Common myeloid progenitor, CD34-positive (primary cell): Measurements from ENCODE around the gene OTUD7B.

Experiments
- CTCF ChIA-PET: fragments of 350-600 bp; sonication (Branson Sonifier 250); formaldehyde crosslinking; loops from one replicate; lab custom pipeline; 2021; ENCODE audit warnings: antibody characterized with exemption; lab: Charles Lee
- POLR2A ChIA-PET: fragments of 350-600 bp; sonication (Branson Sonifier 250); formaldehyde crosslinking; loops from one replicate; lab custom pipeline; 2021; ENCODE audit warnings: antibody characterized with exemption; lab: Charles Lee
- DNase-seq, 3 donors: peaks; one replicate each; pipeline versions ENCODE4 v3.0.0 to v3.0.0-alpha.2; 2013
- H3K27ac ChIP-seq, 2 experiments: 1 replicate in 1 of 2; 2 replicates in 1 of 2; pipeline ENCODE4 v1.7.0; 2013; ENCODE audit warnings: inconsistent platforms in 2 of 2, low read length in 2 of 2, mild to moderate bottlenecking in 2 of 2, low read depth in 1 of 2, moderate library complexity in 1 of 2; ENCODE audit not compliant: severe bottlenecking in 2 of 2, insufficient read depth in 1 of 2, poor library complexity in 1 of 2
- H3K27me3 ChIP-seq, 5 experiments: replicated peaks in 2 of 5; 1 replicate in 3 of 5; 2 replicates in 2 of 5; pipeline versions ENCODE4 v1.6.1 to v1.7.0; 2013; ENCODE audit warnings: low read length in 4 of 5, mild to moderate bottlenecking in 2 of 5, moderate library complexity in 2 of 5, inconsistent platforms in 1 of 5; ENCODE audit not compliant: insufficient read depth in 5 of 5, control insufficient read depth in 4 of 5
- H3K36me3 ChIP-seq, 4 experiments: 1 replicate in 2 of 4; 2 replicates in 2 of 4; pipeline versions ENCODE4 v1.6.1 to v1.7.0; 2013; ENCODE audit warnings: low read length in 3 of 4, control low read depth in 1 of 4, mild to moderate bottlenecking in 1 of 4; ENCODE audit not compliant: control insufficient read depth in 4 of 4, insufficient read depth in 4 of 4
- H3K4me1 ChIP-seq, 4 experiments: 1 replicate in 3 of 4; 2 replicates in 1 of 4; pipeline versions ENCODE4 v1.6.1 to v1.7.1; 2013; ENCODE audit warnings: low read length in 3 of 4, mild to moderate bottlenecking in 3 of 4, control low read depth in 1 of 4, inconsistent platforms in 1 of 4, moderate library complexity in 1 of 4; ENCODE audit not compliant: control insufficient read depth in 4 of 4, insufficient read depth in 4 of 4; ENCODE audit errors: control extremely low read depth in 1 of 4
- H3K4me3 ChIP-seq, 7 experiments: 1 replicate in 4 of 7; 2 replicates in 3 of 7; pipeline versions ENCODE4 v1.5.1 to v1.7.0; 2013; ENCODE audit warnings: mild to moderate bottlenecking in 7 of 7, low read length in 6 of 7, moderate library complexity in 6 of 7, inconsistent platforms in 2 of 7, low read depth in 2 of 7, control low read depth in 1 of 7; ENCODE audit not compliant: insufficient read depth in 4 of 7, control insufficient read depth in 1 of 7; ENCODE audit errors: extremely low read depth in 1 of 7
- H3K9me3 ChIP-seq, 5 experiments: 1 replicate in 4 of 5; 2 replicates in 1 of 5; pipeline versions ENCODE4 v1.6.1 to v1.7.1; 2013; ENCODE audit warnings: low read length in 4 of 5, mild to moderate bottlenecking in 2 of 5, inconsistent platforms in 1 of 5, low read depth in 1 of 5, moderate library complexity in 1 of 5; ENCODE audit not compliant: control insufficient read depth in 4 of 5, insufficient read depth in 2 of 5; ENCODE audit errors: control extremely low read depth in 1 of 5
- WGBS: methylation state at CpG from one replicate; pipeline ENCODE4 v1.1.5; 2013; ENCODE audit not compliant: insufficient coverage; 5-methylcytosine and 5-hydroxymethylcytosine counted together

Gene OTUD7B

GRCh38 chr1:149995927-149996326 is 14.6 kb downstream of the OTUD7B start:
- 100% methylated on average over 1 of the region's 2 CpGs for WGBS
- no peaks in the 10 kb centered on the region for H3K36me3 ChIP-seq
- H3K4me1 ChIP-seq, result peaks cover 16 to 20% (median 17%) of the 10 kb centered on the region in 4 experiments
- CTCF ChIA-PET, result interaction anchor here (1.2 kb wide), 1 partner anchor 28 kb away, joined by 3 read pairs; no protein-coding TSS in a partner anchor
- no peak for DNase-seq
- H3K9me3 ChIP-seq, result peaks cover 0 to 4% (median 0%) of the 10 kb centered on the region in 5 experiments
- POLR2A ChIA-PET, result no interaction called here
- H3K4me3 ChIP-seq, result no peak overlapping the region
- H3K27me3 ChIP-seq, result peaks cover 0 to 68% (median 26%) of the 10 kb centered on the region in 5 experiments
- H3K27ac ChIP-seq, result no peak overlapping the region

- peaks cover 0 to 49% (median 15%) of the 10 kb centered on the region in 5 experiments for H3K27me3 ChIP-seq
- no peaks in the 10 kb centered on the region for H3K36me3 ChIP-seq
- H3K4me1 ChIP-seq, result peaks cover 16 to 20% (median 17%) of the 10 kb centered on the region in 4 experiments
- no peak overlapping the region for H3K4me3 ChIP-seq
- no peaks in the 10 kb centered on the region for H3K9me3 ChIP-seq
- ChIA-PET CTCF (interaction anchor here (1.5 kb wide), 1 partner anchor 24 kb away, joined by 3 read pairs; no protein-coding TSS in a partner anchor), POLR2A (no interaction called here)
- no peak overlapping the region for H3K27ac ChIP-seq
- DNase-seq, result no peak
Observed at GRCh38 chr1:149993764-149994163, 16.8 kb downstream of the OTUD7B start.

GRCh38 chr1:149993181-149993580 is 17.3 kb downstream of the OTUD7B start:
- Histone ChIP-seq H3K4me1 (peaks cover 16 to 18% (median 17%) of the 10 kb centered on the region in 4 experiments), H3K36me3 (no peaks in the 10 kb centered on the region), H3K27ac (no peak overlapping the region), H3K4me3 (no peak overlapping the region), H3K27me3 (peaks cover 0 to 43% (median 13%) of the 10 kb centered on the region in 5 experiments), H3K9me3 (no peaks in the 10 kb centered on the region)
- ChIA-PET CTCF (interaction anchor here (1.0 kb wide), 1 partner anchor 17 kb away, joined by 3 read pairs; no protein-coding TSS in a partner anchor), POLR2A (no interaction called here)
- DNase-seq, result no peak
- 100% methylated on average over 1 of the region's 1 CpG for WGBS

GRCh38 chr1:149987297-149987595 is 23.3 kb downstream of the OTUD7B start:
- no peaks in the 10 kb centered on the region for H3K36me3 ChIP-seq
- ChIA-PET CTCF (interaction anchor here (0.7 to 1.4 kb wide), 3 partner anchors 10 to 22 kb away, joined by 3 to 4 read pairs (median 4); no protein-coding TSS in a partner anchor), POLR2A (no interaction called here)
- 100% methylated on average over 1 of the region's 1 CpG for WGBS
- no peaks in the 10 kb centered on the region for H3K4me1 ChIP-seq
- DNase-seq, result no peak
- peaks cover 0 to 25% (median 8%) of the 10 kb centered on the region in 5 experiments for H3K27me3 ChIP-seq
- H3K27ac ChIP-seq, result no peak overlapping the region
- H3K9me3 ChIP-seq, result no peaks in the 10 kb centered on the region
- H3K4me3 ChIP-seq, result no peak overlapping the region

- POLR2A ChIA-PET, result no interaction called here
- DNase-seq, result no peak
- no peak overlapping the region for H3K4me3 ChIP-seq
- WGBS, result 100% methylated on average over 2 of the region's 4 CpGs
- H3K36me3 ChIP-seq, result no peaks in the 10 kb centered on the region
- no peak overlapping the region for H3K27ac ChIP-seq
- CTCF ChIA-PET, result interaction anchor here (1.2 to 1.4 kb wide), 3 partner anchors 10 to 22 kb away, joined by 4 read pairs; no protein-coding TSS in a partner anchor
- H3K9me3 ChIP-seq, result no peaks in the 10 kb centered on the region
- peaks cover 0 to 23% (median 7%) of the 10 kb centered on the region in 5 experiments for H3K27me3 ChIP-seq
- no peaks in the 10 kb centered on the region for H3K4me1 ChIP-seq
Observed at GRCh38 chr1:149986486-149987296, 23.8 kb downstream of the OTUD7B start.

- Histone ChIP-seq H3K4me1 (no peaks in the 10 kb centered on the region), H3K27ac (no peak overlapping the region), H3K27me3 (peaks cover 2 to 6% (median 3%) of the 10 kb centered on the region in 5 experiments), H3K36me3 (no peaks in the 10 kb centered on the region), H3K9me3 (no peaks in the 10 kb centered on the region), H3K4me3 (no peak overlapping the region)
- CTCF ChIA-PET, result interaction anchor here (1.3 kb wide), 1 partner anchor 18 kb away, joined by 4 read pairs; no protein-coding TSS in a partner anchor
- no peak for DNase-seq
- POLR2A ChIA-PET, result no interaction called here
- 100% methylated on average over 3 of the region's 3 CpGs for WGBS
Observed at GRCh38 chr1:149979972-149980540, 30.5 kb downstream of the OTUD7B start.
